H9 (cell line): ENCODE data around the gene KLHDC8A. TPM values are rescaled to one million over a fixed set of nuclear protein-coding genes. Genes with fewer than 3 reads are reported as not detected.

Experiments
- DNase-seq: peaks from one replicate; pipeline ENCODE4 v3.0.0-alpha.2; 2017
- H2AFZ ChIP-seq: one replicate; pipeline ENCODE4 v1.6.1; 2013; ENCODE audit warnings: mild to moderate bottlenecking, low read length, control low read depth, moderate library complexity
- H2AK5ac ChIP-seq: 2 replicates; pipeline ENCODE4 v1.6.1; 2013; ENCODE audit warnings: low read length, control low read depth, mixed read lengths; ENCODE audit not compliant: insufficient read length
- H2BK120ac ChIP-seq: one replicate; pipeline ENCODE4 v1.6.1; 2013; ENCODE audit warnings: low read depth, mild to moderate bottlenecking, low read length, control low read depth, inconsistent platforms; ENCODE audit not compliant: poor library complexity, severe bottlenecking
- H2BK12ac ChIP-seq: 2 replicates; pipeline ENCODE4 v1.6.1; 2013; ENCODE audit warnings: low read length, control low read depth, mixed read lengths, low read depth; ENCODE audit not compliant: insufficient read length
- H2BK15ac ChIP-seq: 2 replicates; pipeline ENCODE4 v1.6.1; 2013; ENCODE audit warnings: low read depth, low read length, control low read depth
- H2BK20ac ChIP-seq: one replicate; pipeline ENCODE4 v1.6.1; 2013; ENCODE audit warnings: low read depth, mild to moderate bottlenecking, low read length, control low read depth, inconsistent platforms; ENCODE audit not compliant: poor library complexity, severe bottlenecking
- H2BK5ac ChIP-seq: 2 replicates; pipeline ENCODE4 v1.6.1; 2013; ENCODE audit warnings: low read length, control low read depth, mixed read lengths; ENCODE audit not compliant: insufficient read length
- H3K14ac ChIP-seq: 2 replicates; pipeline ENCODE4 v1.6.1; 2013; ENCODE audit warnings: low read length, control low read depth; ENCODE audit not compliant: insufficient read depth
- H3K18ac ChIP-seq: 2 replicates; pipeline ENCODE4 v1.6.1; 2013; ENCODE audit warnings: low read depth, mild to moderate bottlenecking, mixed read lengths, low read length, control low read depth; ENCODE audit not compliant: insufficient read length
- H3K23ac ChIP-seq: 2 replicates; pipeline ENCODE4 v1.6.1; 2013; ENCODE audit warnings: low read length, control low read depth, mixed read lengths, low read depth; ENCODE audit not compliant: insufficient read length
- H3K23me2 ChIP-seq: 2 replicates; pipeline ENCODE4 v1.6.1; 2013; ENCODE audit warnings: low read depth, mild to moderate bottlenecking, mixed read lengths, low read length, control low read depth; ENCODE audit not compliant: insufficient read length, poor library complexity, severe bottlenecking
- H3K27ac ChIP-seq: 2 replicates; pipeline ENCODE4 v1.5.1; 2013; ENCODE audit warnings: low read length, control low read depth, mixed read lengths, low read depth; ENCODE audit not compliant: insufficient read length
- H3K27me3 ChIP-seq: 2 replicates; pipeline ENCODE4 v1.6.1; 2013; ENCODE audit warnings: low read length, control low read depth, inconsistent platforms; ENCODE audit not compliant: insufficient read depth
- H3K4ac ChIP-seq: 2 replicates; pipeline ENCODE4 v1.6.1; 2013; ENCODE audit warnings: low read depth, mild to moderate bottlenecking, control low read depth, inconsistent platforms, low read length, moderate library complexity
- H3K4me1 ChIP-seq: 2 replicates; pipeline ENCODE4 v1.6.1; 2013; ENCODE audit warnings: low read length, control low read depth, inconsistent platforms; ENCODE audit not compliant: insufficient read depth
- H3K4me2 ChIP-seq: 2 replicates; pipeline ENCODE4 v1.6.1; 2013; ENCODE audit warnings: low read length, control low read depth, mixed read lengths; ENCODE audit not compliant: insufficient read length, insufficient read depth
- H3K56ac ChIP-seq: 2 replicates; pipeline ENCODE4 v1.6.1; 2013; ENCODE audit warnings: low read depth, mild to moderate bottlenecking, mixed read lengths, low read length, control low read depth; ENCODE audit not compliant: insufficient read length
- H3K79me1 ChIP-seq: 2 replicates; pipeline ENCODE4 v1.6.1; 2013; ENCODE audit warnings: low read depth, mild to moderate bottlenecking, moderate library complexity, low read length, control low read depth, inconsistent platforms; ENCODE audit not compliant: insufficient read depth, poor library complexity, severe bottlenecking
- H3K79me2 ChIP-seq: 2 replicates; pipeline ENCODE4 v1.6.1; 2013; ENCODE audit warnings: low read length, control low read depth, inconsistent platforms; ENCODE audit not compliant: insufficient read depth
- H3K9ac ChIP-seq: 2 replicates; pipeline ENCODE4 v1.6.1; 2013; ENCODE audit warnings: low read length, control low read depth, mixed read lengths; ENCODE audit not compliant: insufficient read length; ENCODE audit errors: extremely low read depth
- H3K9me3 ChIP-seq: one replicate; pipeline ENCODE4 v1.6.1; 2013; ENCODE audit warnings: low read depth, low read length, inconsistent platforms; ENCODE audit not compliant: control insufficient read depth
- H3T11ph ChIP-seq: one replicate; pipeline ENCODE4 v1.6.1; 2013; ENCODE audit warnings: mild to moderate bottlenecking, low read length, control low read depth, inconsistent platforms
- H4K20me1 ChIP-seq: one replicate; pipeline ENCODE4 v1.6.1; 2013; ENCODE audit not compliant: control insufficient read depth, insufficient read length, insufficient read depth
- H4K5ac ChIP-seq: 2 replicates; pipeline ENCODE4 v1.6.1; 2013; ENCODE audit warnings: low read depth, mild to moderate bottlenecking, mixed read lengths, low read length, control low read depth; ENCODE audit not compliant: insufficient read length
- H4K8ac ChIP-seq: replicated peaks from 2 replicates; pipeline ENCODE4 v1.6.1; 2013; ENCODE audit warnings: low read length, control low read depth, mixed read lengths, low read depth; ENCODE audit not compliant: insufficient read length
- H4K91ac ChIP-seq: 2 replicates; pipeline ENCODE4 v1.6.1; 2013; ENCODE audit warnings: low read depth, mild to moderate bottlenecking, moderate library complexity, mixed read lengths, low read length, control low read depth; ENCODE audit not compliant: insufficient read length
- H3K27ac Mint-ChIP-seq, 3 experiments: 2 replicates in 2 of 3; 3 replicates in 1 of 3; pipeline ENCODE4 v1.8.0; 2020 to 2021; ENCODE audit warnings: mixed read lengths in 3 of 3, mild to moderate bottlenecking in 1 of 3, moderate library complexity in 1 of 3
- H3K27me3 Mint-ChIP-seq: 2 replicates; pipeline ENCODE4 v1.8.0; 2021; ENCODE audit warnings: low read depth, mild to moderate bottlenecking, moderate library complexity, mixed read lengths
- H3K36me3 Mint-ChIP-seq, 3 experiments: 2 replicates in 2 of 3; 3 replicates in 1 of 3; pipeline ENCODE4 v1.8.0; 2020 to 2021; ENCODE audit warnings: low read depth in 3 of 3, mixed read lengths in 3 of 3; ENCODE audit not compliant: insufficient read depth in 1 of 3
- H3K4me1 Mint-ChIP-seq, 2 experiments: 2 replicates each; pipeline ENCODE4 v1.8.0; 2020; ENCODE audit warnings: mixed read lengths in 2 of 2
- H3K4me3 Mint-ChIP-seq, 2 experiments: 2 replicates in 1 of 2; 3 replicates in 1 of 2; pipeline ENCODE4 v1.8.0; 2020 to 2021; ENCODE audit warnings: mild to moderate bottlenecking in 2 of 2, mixed read lengths in 2 of 2, moderate library complexity in 1 of 2
- H3K9me3 Mint-ChIP-seq, 2 experiments: 2 replicates in 1 of 2; 3 replicates in 1 of 2; pipeline ENCODE4 v1.8.0; 2020; ENCODE audit warnings: mild to moderate bottlenecking in 2 of 2, mixed read lengths in 2 of 2, moderate library complexity in 1 of 2
- WGBS: extraction: QIAGEN DNeasy Blood & Tissue Kit; methylation state at CpG from one replicate; pipeline ENCODE4 v1.1.7; 2013; ENCODE audit warnings: missing lambda C conversion rate, low lambda C conversion rate, mixed read lengths; ENCODE audit not compliant: insufficient read length; ENCODE audit errors: extremely low coverage; 5-methylcytosine and 5-hydroxymethylcytosine counted together
- total RNA-seq: library from RNA; stranded (reverse); gene quantifications from 2 replicates; pipeline ENCODE4 v1.2.1, GENCODE V29; 2021
- TF ChIP-seq, protein P1 (sequence below): fragments of 200-600 bp; sonication (generic); conservative IDR thresholded peaks from 3 replicates; pipeline ENCODE4 v1.8.0; 2021; ENCODE audit warnings: antibody characterized with exemption, mild to moderate bottlenecking

Gene KLHDC8A
- total RNA-seq, 1 experiment from 2014 or later, result 0.96 TPM

GRCh38 chr1:205287767-205288559, 68.8 kb downstream of the KLHDC8A start:
- Mint-ChIP-seq H3K4me1 (peaks cover 51 to 59% of the 10 kb centered on the region in 2 experiments), H3K27ac (peak overlapping the region; percentile 12 to 86 (median 45); a peak in 2 of 7 replicates), H3K4me3 (no peak overlapping the region; a peak in 1 of 5 replicates), H3K27me3 (no peaks in the 10 kb centered on the region; the same call in 1 of the 2 replicates), H3K36me3 (no peaks in the 10 kb centered on the region), H3K9me3 (no peaks in the 10 kb centered on the region)
- Histone ChIP-seq H2BK20ac (no peak overlapping the region), H4K5ac (no peak overlapping the region), H2BK120ac (no peak overlapping the region), H4K20me1 (peaks cover 2% of the 10 kb centered on the region), H3K14ac (no peak overlapping the region), H3K27me3 (no peaks in the 10 kb centered on the region), H3T11ph (no peak overlapping the region), H3K23me2 (no peaks in the 10 kb centered on the region), H3K4ac (no peak overlapping the region), H4K8ac (no peak overlapping the region), H4K91ac (no peak overlapping the region), H2BK15ac (no peak overlapping the region), H3K27ac (no peak overlapping the region), H3K79me2 (no peaks in the 10 kb centered on the region), H3K9me3 (no peaks in the 10 kb centered on the region), H3K23ac (no peak overlapping the region), H3K4me1 (peaks cover 6% of the 10 kb centered on the region; the same call in 1 of the 2 replicates), H2BK12ac (no peak overlapping the region), H3K79me1 (no peaks in the 10 kb centered on the region), H3K4me2 (no peak overlapping the region), H2AFZ (no peak overlapping the region), H3K18ac (peak overlapping the region; percentile 28), H3K56ac (no peak overlapping the region), H3K9ac (no peak overlapping the region), H2AK5ac (no peak overlapping the region), H2BK5ac (no peak overlapping the region)
- TF ChIP-seq, protein P1, sequence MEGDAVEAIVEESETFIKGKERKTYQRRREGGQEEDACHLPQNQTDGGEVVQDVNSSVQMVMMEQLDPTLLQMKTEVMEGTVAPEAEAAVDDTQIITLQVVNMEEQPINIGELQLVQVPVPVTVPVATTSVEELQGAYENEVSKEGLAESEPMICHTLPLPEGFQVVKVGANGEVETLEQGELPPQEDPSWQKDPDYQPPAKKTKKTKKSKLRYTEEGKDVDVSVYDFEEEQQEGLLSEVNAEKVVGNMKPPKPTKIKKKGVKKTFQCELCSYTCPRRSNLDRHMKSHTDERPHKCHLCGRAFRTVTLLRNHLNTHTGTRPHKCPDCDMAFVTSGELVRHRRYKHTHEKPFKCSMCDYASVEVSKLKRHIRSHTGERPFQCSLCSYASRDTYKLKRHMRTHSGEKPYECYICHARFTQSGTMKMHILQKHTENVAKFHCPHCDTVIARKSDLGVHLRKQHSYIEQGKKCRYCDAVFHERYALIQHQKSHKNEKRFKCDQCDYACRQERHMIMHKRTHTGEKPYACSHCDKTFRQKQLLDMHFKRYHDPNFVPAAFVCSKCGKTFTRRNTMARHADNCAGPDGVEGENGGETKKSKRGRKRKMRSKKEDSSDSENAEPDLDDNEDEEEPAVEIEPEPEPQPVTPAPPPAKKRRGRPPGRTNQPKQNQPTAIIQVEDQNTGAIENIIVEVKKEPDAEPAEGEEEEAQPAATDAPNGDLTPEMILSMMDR, result no peak
- no CpG with 5 or more reads among the region's 8 CpGs for WGBS
- DNase-seq, result peak; percentile 51
